NAMALWA (cell line): ENCODE results near the gene FRMPD2.
"Not testable (repeated sequence)": the region's sequence is repeated elsewhere in the genome, so short reads cannot be mapped to it uniquely, and the experiment has no call there.

Experiments
- DNase-seq: peaks from one replicate; pipeline ENCODE4 v3.0.0-alpha.2; 2015; ENCODE audit warnings: low spot score

Gene FRMPD2

GRCh38 chr10:48251525-48252353, 22.8 kb downstream of the FRMPD2 start:
- no peak for DNase-seq

- DNase-seq = no peak
Measured at GRCh38 chr10:48251152-48251524, 23.4 kb downstream of the FRMPD2 start.

GRCh38 chr10:48249763-48250351, 24.6 kb downstream of the FRMPD2 start:
- DNase-seq = no peak

GRCh38 chr10:48249004-48249762, 25.3 kb downstream of the FRMPD2 start:
- no peak for DNase-seq

- DNase-seq = no peak
Measured at GRCh38 chr10:48248462-48248861, 26.0 kb downstream of the FRMPD2 start.

- DNase-seq = no peak
Measured at GRCh38 chr10:48247680-48248079, 26.8 kb downstream of the FRMPD2 start.

GRCh38 chr10:48246501-48246900, 28.0 kb downstream of the FRMPD2 start:
- DNase-seq = no peak

GRCh38 chr10:48245977-48246376, 28.5 kb downstream of the FRMPD2 start:
- DNase-seq = no peak

GRCh38 chr10:48243921-48244320, 30.6 kb downstream of the FRMPD2 start:
- DNase-seq = not testable (repeated sequence)

GRCh38 chr10:48243487-48243886, 31.0 kb downstream of the FRMPD2 start:
- no peak for DNase-seq

- no peak for DNase-seq
Measured at GRCh38 chr10:48242171-48242904, 32.2 kb downstream of the FRMPD2 start.

- no peak for DNase-seq
Measured at GRCh38 chr10:48241332-48241731, 33.2 kb downstream of the FRMPD2 start.

- DNase-seq = no peak
Measured at GRCh38 chr10:48240196-48240595, 34.3 kb downstream of the FRMPD2 start.

GRCh38 chr10:48239618-48240017, 34.9 kb downstream of the FRMPD2 start:
- no peak for DNase-seq

- DNase-seq = no peak
Measured at GRCh38 chr10:48238826-48239520, 35.5 kb downstream of the FRMPD2 start.

GRCh38 chr10:48237259-48238250, 36.9 kb downstream of the FRMPD2 start:
- no peak for DNase-seq

GRCh38 chr10:48236199-48236621, 38.3 kb downstream of the FRMPD2 start:
- no peak for DNase-seq

- no peak for DNase-seq
Measured at GRCh38 chr10:48235501-48235900, 39.0 kb downstream of the FRMPD2 start.

- no peak for DNase-seq
Measured at GRCh38 chr10:48234787-48235186, 39.7 kb downstream of the FRMPD2 start.

GRCh38 chr10:48234295-48234694, 40.2 kb downstream of the FRMPD2 start:
- no peak for DNase-seq
